HG02610 (cell line): ENCODE results near the gene SIGLEC6.

ENCODE experiments used
- ATAC-seq: cut with Tn5 transposase; IDR thresholded peaks from one replicate; pipeline ENCODE4 v1.9.1; 2021; ENCODE audit warnings: mild to moderate bottlenecking, moderate library complexity; ENCODE audit not compliant: unreplicated experiment

Gene SIGLEC6

DNA sequence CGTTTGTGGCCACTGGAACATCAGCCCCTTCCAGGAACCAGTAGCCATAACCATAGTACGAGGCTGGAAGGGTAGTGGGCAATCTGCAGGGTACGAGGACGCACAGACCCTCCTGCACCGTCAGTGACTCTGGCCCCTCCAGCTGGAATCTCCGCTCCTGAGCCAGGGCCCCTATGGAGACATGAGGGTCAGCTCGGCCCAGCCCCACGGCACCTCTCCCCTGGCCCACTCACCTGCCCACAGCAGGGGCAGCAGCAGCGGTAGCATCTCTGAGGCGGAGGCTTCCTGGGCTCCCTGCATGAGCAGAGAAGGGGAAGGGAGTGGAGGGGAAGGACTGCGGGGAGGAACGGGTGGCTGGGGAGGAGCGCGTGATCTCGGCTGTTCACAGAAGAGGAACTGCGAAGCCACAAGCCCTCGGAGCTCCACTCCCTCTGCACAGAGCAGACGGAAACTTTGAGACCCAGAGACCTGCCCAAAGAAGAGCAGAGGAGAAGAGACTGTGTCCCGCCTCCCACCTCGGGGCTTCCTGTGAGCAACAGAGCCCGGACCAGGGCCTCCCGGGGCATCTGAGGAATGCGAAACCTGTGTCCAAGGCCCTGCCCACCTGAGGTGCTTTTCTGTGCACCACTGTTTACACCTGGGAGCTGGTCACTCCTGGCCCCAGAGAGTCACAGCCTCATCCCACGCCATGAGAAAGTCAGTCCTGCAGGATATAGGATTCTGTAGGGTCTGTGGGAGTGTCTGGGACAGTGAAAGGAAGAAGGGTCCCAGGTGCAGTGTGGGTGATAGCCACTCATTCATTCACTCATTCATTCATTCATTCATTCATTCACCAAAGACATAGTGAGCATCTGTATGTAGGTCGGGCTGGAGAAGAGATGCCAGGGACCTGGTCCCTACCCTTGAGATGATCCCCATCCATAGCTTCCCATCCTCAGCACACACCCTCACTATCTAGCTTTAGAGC lies at the start of gene SIGLEC6:
Gene SIGLEC6 (minus strand): TSS at position 322 of the 967 bp plus-strand sequence. CDS start 22 bp downstream, at position 300.
- peak; percentile 80 for ATAC-seq

DNA sequence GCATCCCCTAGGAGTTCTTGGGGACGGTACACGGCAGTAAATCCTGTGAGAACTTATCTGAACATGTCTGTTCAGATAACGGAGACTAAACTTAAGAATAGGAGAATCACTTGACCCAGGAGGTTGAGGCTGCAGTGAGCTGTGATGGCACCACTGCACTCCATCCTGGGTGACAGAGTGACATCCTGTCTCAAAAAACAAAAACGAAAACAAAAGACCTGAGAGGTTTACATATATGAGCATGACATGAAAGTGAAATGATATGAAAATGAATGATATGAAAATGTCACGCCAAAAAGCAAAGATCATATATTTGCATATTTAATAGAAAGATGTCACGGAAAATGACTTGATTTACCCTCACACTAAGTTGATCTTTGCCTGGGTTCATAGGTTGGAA lies 45.4 kb upstream of the SIGLEC6 start:
- ATAC-seq = no peak

GRCh38 chr19:51573331-51573730 lies 41.9 kb upstream of the SIGLEC6 start:
- ATAC-seq = no peak

- no peak for ATAC-seq
These were observed 41.4 kb upstream of the SIGLEC6 start for GRCh38 chr19:51572908-51573307.

DNA sequence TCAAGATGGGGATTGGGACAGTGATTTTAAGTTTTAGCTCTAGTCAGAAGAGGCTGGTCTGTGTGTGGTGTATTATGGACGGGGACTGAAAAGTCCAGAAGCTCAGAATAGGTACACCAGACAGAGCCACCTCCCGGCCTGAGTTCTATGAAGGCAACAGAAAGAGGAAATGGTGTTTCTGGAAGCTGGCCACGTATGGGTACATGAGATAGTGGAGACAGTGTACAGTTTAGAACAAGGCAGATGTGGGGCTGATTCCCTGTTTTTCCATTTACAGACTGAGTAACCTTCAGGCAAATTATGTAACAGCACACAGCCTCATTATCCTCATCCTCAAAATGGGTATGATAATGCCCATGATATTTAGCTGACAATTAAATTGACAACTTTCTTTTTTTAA lies 40.9 kb upstream of the SIGLEC6 start:
- ATAC-seq = no peak

- no peak for ATAC-seq
These were observed 40.1 kb upstream of the SIGLEC6 start for GRCh38 chr19:51571599-51571998.

- ATAC-seq = peak; percentile 82
These were observed 39.6 kb upstream of the SIGLEC6 start, which contains the start of gene ZNF175 for GRCh38 chr19:51570962-51571575. Gene ZNF175 (plus strand): TSS chr19:51571283. CDS start chr19:51573330, 2,047 bp downstream.

GRCh38 chr19:51568456-51568855 lies 37.0 kb upstream of the SIGLEC6 start:
- no peak for ATAC-seq

DNA sequence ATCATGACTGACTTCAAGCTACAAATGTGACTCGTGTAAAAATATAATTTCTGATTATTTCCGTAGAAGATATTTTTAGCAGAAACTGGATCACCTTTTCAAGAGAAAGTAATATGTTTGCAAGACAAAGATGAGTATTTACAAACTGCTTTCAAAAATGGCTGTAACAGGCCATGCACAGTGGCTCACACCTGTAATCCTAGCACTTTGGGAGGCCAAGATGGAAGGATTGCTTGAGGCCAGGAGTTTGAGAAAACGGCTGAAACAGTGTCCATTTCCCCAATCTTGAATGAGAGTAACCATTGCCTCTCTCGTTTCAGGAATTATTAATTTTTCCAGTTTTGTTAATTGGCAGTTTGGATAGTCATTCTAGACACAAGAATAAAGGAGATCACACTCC lies 36.1 kb upstream of the SIGLEC6 start:
- ATAC-seq = no peak

DNA sequence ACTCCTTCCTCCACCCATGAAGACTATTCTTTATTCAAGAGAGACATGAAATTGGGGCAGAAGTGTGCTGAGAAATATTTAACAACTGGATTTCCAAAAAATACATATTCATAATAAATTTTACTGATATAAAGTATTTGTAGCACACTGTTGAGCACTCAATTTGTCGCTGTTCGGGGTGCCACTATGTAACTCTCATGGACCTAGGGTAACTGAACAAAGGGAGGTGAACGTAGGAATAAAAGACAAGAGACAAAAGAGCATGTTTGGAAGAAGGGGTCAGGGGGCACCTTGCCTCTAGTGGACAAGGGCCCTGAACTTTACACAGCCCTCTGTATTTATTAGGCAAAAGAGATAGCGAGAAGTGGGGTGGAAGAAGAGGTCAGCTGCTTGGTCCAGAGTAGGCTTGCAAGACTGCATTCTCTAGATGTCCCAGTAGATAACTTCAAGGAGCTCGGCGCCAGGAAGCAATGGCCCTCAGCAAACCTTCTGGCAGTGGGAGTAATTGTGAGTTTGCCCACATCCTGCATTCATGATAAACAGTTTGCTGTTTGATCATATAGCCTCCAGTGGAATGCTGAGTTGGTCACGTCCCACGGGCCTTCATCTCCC lies 35.1 kb upstream of the SIGLEC6 start:
- ATAC-seq = no peak

DNA sequence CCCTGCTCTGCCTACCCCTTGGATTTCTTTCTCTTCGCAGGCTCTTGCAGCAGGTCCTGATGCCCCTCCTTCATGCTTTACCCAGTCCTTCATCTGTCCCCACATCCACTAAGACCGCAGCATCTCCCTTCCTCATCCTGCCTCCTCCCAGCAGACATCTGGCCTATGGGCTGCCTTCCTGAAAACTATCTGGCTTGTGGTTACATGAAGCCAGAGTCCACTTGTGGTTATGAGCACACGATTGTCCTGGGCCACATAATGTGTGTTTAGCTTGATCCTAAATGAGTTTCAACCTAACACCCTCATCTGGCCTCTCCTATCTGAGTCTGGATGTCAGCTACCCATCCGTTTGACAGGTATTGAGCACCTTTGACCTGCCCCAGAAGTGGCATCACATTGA lies 34.1 kb upstream of the SIGLEC6 start:
- no peak for ATAC-seq

DNA sequence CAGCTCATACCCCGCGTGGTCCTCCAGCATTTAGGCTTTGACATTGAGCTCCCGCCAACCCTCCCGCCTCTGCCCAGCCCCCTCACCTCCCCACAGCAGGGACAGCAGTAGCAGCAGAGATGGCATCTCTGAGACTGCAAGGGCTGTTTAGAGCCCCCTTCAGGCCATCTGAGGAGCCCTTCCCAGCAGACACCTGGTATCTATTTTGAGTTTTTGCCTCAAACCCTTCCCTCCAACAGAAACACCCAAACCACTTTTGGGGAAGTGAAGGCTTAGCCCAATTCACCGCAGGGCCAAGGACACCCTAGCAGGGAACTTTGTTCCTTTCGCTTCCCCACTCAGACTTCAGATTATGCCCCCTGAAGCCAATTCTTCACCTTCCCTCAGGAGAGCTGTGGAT lies 33.3 kb upstream of the SIGLEC6 start:
- peak; percentile 48 for ATAC-seq

DNA sequence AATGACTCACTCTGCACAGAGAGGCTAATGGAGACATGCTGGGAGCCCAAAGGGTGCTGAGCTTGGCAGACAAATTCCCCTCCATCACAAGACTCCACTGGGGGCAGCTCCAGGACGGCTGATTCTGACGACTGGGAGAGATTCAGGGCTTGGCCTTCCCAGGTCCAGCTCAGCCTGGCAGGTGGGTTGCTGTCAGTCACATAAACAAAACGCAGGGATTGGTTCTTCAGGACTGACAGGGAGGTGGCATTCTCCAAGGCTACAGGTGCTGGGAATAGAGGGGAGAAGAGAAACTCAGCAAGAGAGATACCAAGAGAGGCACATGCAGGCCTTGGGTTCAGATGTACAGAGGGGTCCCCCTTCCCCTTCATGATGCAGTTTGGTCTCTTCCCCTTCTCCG lies 28.9 kb upstream of the SIGLEC6 start:
- ATAC-seq = no peak

DNA sequence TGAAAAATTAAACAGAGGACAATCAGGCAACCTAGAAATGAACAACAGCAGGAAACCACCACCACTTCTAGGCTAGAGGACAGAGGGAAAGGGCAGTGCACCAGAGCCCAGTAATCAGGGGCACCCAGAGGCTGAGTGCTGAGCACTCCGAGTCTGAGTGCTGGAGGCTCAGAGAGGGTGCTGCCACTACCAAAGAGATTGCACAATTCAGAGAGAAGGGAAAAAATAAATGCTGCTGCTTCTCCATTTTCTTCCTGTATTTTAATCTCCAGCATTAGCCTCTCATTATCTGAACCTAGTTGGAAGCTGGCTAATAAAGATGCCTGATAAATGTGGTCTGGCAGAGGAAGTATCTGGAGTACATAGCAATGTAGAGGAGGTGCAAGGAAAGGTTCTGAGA lies 27.8 kb upstream of the SIGLEC6 start:
- no peak for ATAC-seq

GRCh38 chr19:51552996-51553725 lies 21.7 kb upstream of the SIGLEC6 start:
- no peak for ATAC-seq

GRCh38 chr19:51552608-51552995 lies 21.1 kb upstream of the SIGLEC6 start:
- no peak for ATAC-seq

- no peak for ATAC-seq
These were observed 20.4 kb upstream of the SIGLEC6 start for GRCh38 chr19:51551673-51552432.

DNA sequence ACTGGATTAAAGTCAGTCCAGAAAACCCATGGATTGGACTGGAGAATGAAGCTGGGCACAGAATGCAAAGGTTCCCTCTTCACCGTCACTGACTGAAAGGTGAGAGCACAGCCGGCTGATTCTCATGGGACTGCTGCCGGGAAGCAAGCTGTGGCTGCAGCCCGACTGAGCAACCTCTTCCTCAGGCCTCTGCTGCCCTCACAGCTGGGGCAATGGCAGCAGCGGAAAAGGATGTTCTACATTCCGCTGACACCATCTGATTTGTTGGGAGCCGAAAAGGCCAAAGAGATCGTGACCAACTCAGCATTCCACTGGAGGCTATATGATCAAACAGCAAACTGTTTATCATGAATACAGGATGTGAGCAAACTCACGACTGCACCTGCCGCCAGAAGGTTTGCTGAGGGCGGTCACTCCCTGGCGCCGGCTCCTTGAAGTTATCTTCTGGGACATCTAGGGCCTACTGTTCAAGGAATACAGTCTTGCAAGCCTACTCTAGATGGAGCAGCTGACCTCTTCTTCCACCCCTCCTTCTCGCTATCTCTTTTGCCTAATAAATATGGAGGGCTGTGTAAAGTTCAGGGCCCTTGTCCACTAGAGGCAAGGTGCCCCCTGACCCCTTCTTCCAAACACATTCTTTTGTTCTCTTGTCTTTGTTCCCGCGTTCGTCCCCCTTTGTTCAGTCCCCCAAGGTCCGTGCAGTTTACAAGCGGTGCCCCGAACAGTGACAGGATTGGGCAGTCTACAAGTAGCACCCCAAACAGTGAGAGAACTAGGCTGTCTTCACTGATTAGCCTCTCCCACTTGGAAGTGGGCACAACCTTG lies 19.6 kb upstream of the SIGLEC6 start:
- no peak for ATAC-seq

DNA sequence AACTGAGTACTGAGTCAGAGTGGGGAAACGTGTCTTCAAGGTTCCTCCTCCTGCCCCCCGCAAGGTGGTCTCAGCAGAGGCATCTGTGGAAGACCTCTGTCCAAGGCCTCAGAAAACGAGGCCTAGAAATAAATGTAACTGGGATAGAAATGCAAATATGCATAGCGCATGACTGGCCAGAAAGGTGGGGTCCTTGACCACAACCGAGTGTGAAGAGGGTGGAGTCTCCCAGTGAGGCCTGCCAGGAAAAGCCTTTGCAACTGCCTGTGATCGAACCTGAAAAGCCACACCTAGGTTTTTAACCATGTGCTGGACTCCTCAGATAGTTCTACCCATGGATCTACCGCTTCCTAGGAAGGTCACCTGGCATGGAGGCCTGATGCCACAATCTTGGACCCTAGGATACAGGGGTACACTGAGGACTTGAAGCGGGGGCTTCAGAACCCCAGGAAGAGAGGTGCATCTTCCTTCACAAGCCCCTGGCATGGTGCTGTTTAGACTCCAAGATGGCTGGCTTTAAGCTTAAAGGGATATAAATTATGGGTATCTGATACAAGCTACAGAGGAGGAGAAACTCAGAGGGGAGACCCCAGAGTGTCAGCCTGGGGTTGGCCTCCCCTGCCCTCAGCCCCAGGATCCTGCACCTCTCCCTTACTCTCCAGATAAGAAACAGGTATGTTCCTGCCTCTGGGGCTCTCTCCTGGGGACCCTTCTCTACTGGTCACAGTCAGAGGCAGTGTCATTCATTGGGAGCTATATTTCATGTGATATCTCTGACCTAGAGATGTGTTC lies 18.3 kb upstream of the SIGLEC6 start:
- ATAC-seq = no peak
